GM21367 (cell line): ENCODE results near the gene ZNF511.
"Not testable (repeated sequence)": the region's sequence is repeated elsewhere in the genome, so short reads cannot be mapped to it uniquely, and the experiment has no call there.

Experiments
- ATAC-seq: cut with Tn5 transposase; IDR thresholded peaks from one replicate; pipeline ENCODE4 v1.9.1; 2021; ENCODE audit not compliant: unreplicated experiment

Gene ZNF511

GRCh38 chr10:133308421-133309099 lies at the start of gene ZNF511, which contains the start of gene TUBGCP2:
TSS of gene ZNF511 (plus strand) at chr10:133308914. CDS start at chr10:133308944, 30 bp downstream.
TSS of gene TUBGCP2 (minus strand) at chr10:133308872. CDS start at chr10:133302941, 5,931 bp downstream.
- ATAC-seq: peak; percentile 67

DNA sequence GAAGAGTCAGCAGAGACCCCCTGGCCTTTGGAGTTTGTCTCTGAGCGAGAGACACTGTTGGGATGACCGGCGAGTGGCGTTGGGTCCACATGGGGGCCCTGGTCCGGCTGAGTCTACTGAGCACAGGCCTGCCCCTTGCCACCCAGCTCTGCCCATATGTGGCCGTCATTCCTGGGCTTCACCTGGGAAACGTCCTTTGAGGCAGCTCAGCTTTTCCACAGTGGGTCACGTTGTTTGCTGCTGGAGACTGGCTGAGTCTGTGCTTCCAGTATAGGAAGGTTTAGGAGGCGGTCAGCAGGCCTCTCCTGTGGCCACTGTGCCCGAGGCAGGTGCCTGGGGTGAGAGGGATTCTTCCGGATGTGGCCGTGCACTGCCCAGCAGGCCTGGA lies 49.1 kb upstream of the ZNF511 start:
- no peak for ATAC-seq

DNA sequence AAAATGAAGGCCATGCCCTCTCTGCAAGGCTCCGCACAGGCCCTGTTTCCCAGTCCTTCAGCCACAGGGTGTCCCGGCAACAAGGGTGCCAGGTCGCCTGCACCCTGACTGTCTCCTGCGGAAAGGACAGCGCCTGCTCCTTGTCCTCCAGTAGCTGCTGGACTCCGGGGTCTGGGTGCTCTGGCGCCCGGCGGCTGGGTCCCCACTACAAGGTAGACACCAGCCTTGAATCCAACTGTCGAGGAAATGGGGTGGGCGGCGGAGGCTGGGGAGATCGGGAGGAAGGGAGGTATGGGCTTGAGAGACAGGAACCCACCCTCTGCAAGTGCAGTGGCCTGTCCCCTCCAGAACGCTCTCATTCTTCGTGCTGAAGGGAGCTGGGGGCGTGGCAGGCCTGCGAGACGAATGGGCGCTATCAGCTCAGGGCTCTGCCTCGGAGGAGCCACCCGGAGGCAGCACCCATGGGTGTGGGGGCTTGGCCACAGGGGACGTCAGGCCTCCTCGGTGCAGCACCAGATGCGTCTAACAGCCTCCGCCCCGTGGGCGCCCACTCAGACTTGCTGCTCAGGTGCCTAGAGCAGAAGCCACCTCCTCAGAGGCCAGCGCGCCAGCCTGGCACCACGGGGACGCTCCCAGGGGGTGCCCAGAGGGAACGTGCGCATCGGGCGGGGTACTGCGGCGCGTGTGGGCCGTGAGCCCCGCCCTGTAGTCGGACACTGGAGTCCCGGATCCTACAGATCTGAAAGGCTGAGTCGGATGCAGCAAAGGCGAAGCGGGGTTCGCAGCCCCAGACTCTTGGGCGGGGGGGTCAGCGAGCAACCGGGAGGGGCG lies 47.6 kb upstream of the ZNF511 start:
- ATAC-seq: peak; percentile 42

- ATAC-seq: peak; percentile 45
These were observed 46.9 kb upstream of the ZNF511 start for GRCh38 chr10:133261726-133262325.

DNA sequence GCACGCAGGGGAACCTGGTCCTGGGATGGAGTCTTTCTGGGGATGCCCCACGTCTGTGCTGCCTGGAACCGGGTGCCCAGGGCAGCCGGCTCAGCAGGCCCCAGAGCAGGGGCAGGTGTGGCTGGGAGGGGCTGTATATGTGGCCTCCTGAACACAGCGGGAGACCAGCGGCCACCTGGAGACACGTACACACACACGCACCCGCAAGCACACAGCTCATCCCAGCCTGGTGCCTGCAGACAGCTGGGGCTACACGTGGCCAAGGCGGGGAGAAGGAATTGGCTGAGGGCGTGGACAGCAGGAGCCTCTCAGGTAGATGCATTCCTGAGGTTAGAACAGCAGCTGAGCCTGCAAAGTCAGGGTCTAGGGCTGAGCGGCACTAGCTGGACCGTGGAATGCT lies 46.0 kb upstream of the ZNF511 start:
- ATAC-seq: no peak

DNA sequence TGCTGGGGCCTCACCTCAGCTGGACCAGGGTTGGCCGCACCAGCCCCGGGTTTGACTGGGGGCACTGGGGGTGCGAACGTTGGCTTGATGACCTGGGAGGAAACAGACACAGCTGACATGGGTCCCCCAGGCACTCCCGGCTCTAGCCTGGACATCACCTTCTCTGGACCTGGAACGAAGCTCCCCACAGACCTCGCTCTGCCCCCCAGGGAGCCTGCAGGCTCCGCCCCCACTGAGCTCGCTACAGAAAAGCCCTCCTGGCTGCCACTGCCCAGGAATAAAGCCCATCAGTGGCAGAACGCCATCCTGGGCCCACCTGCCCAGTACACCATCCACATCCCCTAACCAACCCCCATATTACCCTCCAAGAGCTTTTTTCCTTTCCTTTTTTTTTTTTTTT lies 45.0 kb upstream of the ZNF511 start:
- no peak for ATAC-seq

DNA sequence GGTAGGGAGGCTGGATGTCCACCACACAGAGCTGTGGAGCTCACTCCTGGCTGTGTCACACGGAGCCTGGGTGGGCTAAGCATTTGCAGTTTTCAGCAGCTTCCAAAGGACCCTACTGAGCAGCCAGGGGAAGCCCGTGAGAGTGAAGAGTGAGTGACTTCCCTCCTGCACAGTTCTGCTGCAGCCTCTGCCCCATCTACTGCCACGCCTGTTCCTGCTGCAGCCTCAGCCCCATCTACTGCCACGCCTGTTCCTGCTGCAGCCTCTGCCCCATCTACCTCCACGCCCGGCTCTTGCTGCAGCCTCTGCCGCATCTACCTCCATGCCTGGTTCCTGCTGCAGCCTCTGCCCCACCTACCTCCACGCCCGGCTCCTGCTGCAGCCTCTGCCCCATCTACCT lies 44.3 kb upstream of the ZNF511 start:
- ATAC-seq: no peak

DNA sequence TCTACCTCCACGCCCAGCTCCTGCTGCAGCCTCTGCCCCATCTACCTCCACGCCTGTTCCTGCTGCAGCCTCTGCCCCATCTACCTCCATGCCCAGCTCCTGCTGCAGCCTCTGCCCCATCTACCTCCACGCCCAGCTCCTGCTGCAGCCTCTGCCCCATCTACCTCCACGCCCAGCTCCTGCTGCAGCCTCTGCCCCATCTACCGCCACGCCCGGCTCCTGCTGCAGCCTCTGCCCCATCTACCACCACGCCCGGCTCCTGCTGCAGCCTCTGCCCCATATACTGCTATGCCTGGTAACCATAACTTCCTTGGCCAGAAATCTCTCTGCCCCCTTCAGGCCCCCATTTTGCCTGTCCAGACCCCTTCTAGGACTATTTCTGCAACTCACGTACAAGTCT lies 43.7 kb upstream of the ZNF511 start:
- ATAC-seq: not testable (repeated sequence)

DNA sequence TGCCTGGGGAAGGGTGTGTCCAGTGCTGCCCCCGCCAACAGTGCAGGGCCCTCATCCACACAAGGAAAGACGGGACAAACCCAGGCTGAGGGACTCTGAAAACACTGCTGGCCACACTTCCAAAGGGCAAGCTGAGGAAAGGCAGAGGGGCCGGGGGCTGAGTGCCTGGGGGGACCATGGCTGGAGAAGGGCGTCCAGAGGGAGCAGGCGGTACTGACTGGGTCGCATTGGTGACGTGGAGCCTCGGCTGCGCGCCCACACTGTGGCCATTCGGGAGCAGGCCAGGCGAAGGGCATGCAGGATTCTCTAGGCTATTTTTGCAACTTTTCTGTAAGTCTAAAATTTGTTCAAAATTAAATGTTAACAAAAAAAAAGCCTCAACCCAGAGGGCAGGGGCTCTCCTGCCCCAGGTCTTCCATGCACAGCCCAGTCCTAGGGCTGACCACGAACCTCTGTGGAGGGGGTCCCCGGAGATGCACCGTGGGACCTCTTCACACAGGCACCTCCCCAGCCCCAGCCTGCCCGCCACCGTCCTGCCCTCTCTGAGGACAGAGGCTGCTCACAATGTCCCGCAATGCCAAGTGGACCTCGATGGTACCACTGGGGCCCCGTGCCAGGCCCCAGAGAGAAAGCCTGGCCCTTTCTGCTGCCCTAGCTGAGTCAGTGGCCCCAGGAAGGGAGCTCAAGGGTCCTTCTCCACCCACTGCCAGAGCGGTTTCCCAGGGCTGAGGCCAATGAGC lies 42.5 kb upstream of the ZNF511 start:
- ATAC-seq: no peak

DNA sequence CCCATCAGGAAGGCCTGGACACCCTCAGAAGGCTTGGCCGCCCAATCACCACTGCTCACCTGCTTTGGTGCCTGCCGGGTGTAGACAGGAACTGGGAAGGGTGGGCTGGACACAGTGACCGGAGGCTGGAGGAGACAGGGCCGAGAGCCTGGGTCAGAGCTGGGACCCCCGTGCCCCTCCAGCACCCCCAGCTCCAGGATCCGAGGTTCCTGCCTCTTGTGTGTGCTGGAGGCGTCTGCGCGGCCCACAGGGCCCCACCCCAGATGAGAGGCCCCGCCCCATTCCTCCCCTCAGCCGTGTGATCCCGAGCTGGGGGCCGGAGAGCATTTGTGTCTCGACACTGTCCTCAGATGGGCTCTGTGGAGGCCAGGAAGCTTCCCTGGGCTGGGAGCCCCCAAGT lies 41.4 kb upstream of the ZNF511 start:
- no peak for ATAC-seq

DNA sequence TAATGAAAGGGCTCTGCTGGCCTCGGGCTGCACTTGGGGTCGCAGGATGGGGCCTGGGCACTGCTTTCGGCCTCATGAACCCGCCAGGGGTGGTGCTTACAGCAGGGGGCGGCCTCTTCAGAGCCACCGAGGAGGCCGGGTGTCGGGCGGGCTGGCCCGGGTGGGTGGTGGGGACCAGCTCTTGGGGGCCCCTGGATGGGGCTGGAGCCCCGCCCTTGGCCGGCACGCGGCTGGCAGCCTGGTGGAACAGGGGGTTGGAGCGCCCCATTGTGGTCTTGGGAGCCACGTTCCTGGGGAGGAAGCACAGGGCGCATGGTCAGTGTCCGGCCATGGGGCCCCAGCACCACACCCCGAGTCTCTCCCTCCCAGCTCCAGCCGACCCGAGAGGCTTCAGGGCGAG lies 40.9 kb upstream of the ZNF511 start:
- no peak for ATAC-seq

- no peak for ATAC-seq
These were observed 40.2 kb upstream of the ZNF511 start for GRCh38 chr10:133268532-133268931.

GRCh38 chr10:133269367-133269766 lies 39.3 kb upstream of the ZNF511 start:
- no peak for ATAC-seq

- ATAC-seq: no peak
These were observed 38.5 kb upstream of the ZNF511 start for GRCh38 chr10:133270204-133270603.

- ATAC-seq: no peak
These were observed 37.9 kb upstream of the ZNF511 start for GRCh38 chr10:133270773-133271297.

DNA sequence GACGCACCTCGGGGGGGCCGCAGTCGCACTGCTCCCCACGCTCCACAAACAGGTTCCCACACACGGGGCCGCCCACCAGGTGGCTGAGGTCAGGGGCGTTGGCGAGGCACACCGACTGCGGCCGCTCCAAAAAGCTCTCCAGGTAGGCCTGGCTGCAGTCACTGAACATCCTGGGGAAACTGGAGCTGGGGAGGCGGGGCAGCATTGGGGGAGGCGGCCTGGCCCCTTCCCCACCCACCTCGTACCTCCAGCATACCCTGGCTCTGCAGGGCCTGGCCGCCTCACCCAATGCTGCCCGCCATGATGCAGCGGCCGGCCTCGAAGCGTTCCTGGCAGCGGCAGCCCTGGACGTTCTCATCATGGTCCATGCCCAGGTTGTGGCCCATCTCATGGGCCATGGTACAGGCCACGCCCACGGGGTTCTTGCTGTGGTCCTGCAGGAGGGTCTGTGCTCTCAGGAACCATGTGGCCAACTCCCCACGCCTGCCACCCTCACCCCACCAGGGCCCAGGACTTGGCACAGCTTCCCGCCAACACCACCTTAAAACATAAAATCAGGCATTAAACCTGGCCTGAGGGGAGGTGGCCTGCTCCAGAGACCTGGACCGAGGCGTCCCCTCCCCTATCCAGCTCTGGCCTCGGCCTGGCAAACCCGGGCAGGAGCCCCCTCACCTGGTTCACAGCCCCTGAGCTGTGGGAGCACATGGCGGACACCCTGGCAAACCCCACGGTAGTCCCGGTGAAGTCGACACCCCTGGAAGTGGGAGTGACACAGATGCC lies 37.0 kb upstream of the ZNF511 start:
- ATAC-seq: no peak

DNA sequence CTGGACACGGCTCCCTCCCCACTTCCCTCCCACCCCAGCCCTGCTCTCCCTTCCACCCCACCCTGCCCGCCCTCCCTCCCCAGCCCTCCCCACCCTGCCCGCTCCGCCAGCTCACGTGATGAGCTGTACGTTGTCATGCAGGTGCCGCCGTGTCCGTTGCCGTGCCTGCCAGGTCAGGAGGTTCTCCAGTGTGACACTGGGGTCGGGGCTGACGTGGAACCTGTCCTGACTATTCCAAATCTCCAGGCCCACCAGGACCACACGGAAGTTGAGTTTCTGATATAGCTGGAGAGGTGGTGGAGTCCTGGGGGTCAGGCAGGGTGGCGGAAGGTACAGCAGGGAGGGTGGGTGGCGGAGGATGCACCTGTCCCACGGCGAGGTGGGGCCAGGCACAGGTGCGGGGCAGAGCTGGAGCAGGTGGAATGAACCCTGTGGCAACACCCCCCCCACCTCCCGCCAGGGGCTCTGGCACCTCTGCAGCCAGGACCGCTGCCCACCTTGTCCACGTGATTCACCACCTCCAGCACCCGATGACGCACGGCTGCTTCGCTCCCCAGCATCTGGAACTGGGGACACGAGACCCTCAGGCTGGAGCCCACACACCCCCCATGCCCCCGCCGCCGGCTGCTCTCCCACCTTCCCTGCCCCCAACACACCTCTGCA lies 36.3 kb upstream of the ZNF511 start:
- no peak for ATAC-seq

GRCh38 chr10:133272964-133273420 lies 35.7 kb upstream of the ZNF511 start:
- no peak for ATAC-seq

DNA sequence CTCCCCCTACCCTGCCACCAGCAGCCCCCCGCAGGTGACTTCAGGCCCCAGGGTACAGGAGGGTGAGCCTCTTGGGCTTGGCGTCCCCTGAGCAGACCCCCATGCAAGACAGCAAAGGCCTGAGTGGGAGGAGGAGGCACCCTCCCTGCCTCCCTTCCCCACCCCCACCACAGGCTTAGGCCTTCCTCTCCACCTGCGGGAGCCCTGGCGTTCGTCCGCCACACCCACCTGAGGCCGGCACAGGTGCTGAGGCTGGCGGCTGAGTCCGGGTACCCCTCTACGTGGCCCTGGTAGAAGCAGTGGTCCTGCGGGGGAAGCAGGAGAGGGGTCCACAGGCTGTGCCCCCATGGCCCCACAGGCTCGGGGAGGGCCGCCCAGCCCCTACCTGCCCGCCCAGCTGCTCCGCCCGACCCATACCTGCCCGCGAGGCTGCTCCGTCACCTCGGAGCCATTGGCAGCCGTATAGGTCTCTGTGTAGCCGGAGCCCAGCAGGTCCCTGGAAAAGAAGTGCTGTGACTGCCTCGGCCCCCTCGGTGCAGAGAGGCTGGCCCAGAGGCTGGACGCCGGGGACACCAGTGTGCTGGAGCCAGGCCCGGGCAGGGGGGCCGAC lies 35.1 kb upstream of the ZNF511 start:
- no peak for ATAC-seq
